ENCODE data around the gene SCN9A. TPM values are rescaled to one million over a fixed set of nuclear protein-coding genes. Genes with fewer than 3 reads are reported as not detected.
A peak's percentile ranks its signal among the peaks of the same experiment; 100 is the strongest.

The SCN9A gene
- total and polyA plus RNA-seq, 2 of the 4 experiments (the other 2 are of a cell fraction) = 40.1 to 135 TPM

DNA sequence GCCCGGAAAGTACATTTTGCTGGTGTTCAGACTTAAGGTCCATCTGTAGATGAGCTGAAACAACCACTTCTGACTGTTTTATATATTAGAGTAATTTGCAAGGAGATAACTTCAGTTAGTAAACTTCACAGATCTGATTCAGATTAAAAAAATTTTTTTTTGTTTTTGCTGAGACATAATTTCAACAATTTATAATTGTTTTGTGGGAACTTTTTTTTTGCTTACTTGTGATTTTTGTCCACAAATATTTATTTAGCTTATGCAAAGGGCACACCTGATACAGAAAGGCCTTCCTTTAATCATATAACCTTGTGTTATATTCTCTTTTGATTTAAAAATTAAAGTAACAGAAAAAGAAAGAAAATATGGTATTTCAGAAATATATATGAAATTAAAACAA is 9.6 kb upstream of the SCN9A start:
- Histone ChIP-seq H2BK20ac (ENCODE audit: low read depth, low read length) (no peak overlapping the region), H2BK120ac (ENCODE audit: low read depth, low read length) (no peak overlapping the region), H3K27ac (ENCODE audit: insufficient read depth, low read length) (no peak overlapping the region), H2AFZ (replicated peaks; ENCODE audit: low read length, poor library complexity) (peak overlapping the region; percentile 8), H3K4me1 (ENCODE audit: control insufficient read depth, insufficient read depth, low read length) (no peaks in the 10 kb centered on the region), H4K91ac (ENCODE audit: insufficient read depth, low read depth, low read length) (no peak overlapping the region), H2BK15ac (ENCODE audit: low read depth, low read length) (no peak overlapping the region; the same call in 2 of the 3 replicates), H2AK5ac (ENCODE audit: low read depth, low read length) (peak overlapping the region; percentile 31; the same call in 1 of the 2 replicates), H3K14ac (replicated peaks; ENCODE audit: low read depth, low read length) (no peak overlapping the region), H3K23ac (ENCODE audit: low read depth, low read length) (no peak overlapping the region), H3K36me3 (ENCODE audit: control insufficient read depth, insufficient read depth, low read length) (no peaks in the 10 kb centered on the region), H2BK5ac (ENCODE audit: low read depth, low read length, poor library complexity, severe bottlenecking) (no peak overlapping the region), H3K18ac (ENCODE audit: low read depth, low read length) (no peak overlapping the region), H3K56ac (ENCODE audit: extremely low read depth, insufficient read depth, low read length) (no peak overlapping the region), H3K4me3 (ENCODE audit: insufficient read depth, low read depth, low read length) (no peak overlapping the region), H2AK9ac (replicated peaks; ENCODE audit: low read depth, low read length, poor library complexity) (no peak overlapping the region), H3K27me3 (ENCODE audit: control insufficient read depth, insufficient read depth, low read length) (no peaks in the 10 kb centered on the region), H4K5ac (ENCODE audit: low read depth, low read length) (no peak overlapping the region), H3K9ac (ENCODE audit: low read depth, low read length) (no peak overlapping the region), H3K4me2 (ENCODE audit: low read depth, low read length) (no peak overlapping the region), H3K9me1 (ENCODE audit: insufficient read depth, low read length) (0 out of 2 replicates have a peak, but pooled peaks cover 2% of the 10 kb centered on the region), H3K79me1 (ENCODE audit: low read depth in 1 of 2, low read length in 2 of 2) (no peaks in the 10 kb centered on the region), H3K4ac (ENCODE audit: low read depth, low read length) (peak overlapping the region; percentile 17; the same call in 1 of the 2 replicates), H3K9me3 (ENCODE audit: control insufficient read depth, insufficient read depth, low read length) (no peaks in the 10 kb centered on the region), H4K8ac (ENCODE audit: low read depth in 2 of 2, low read length in 2 of 2) (no peak overlapping the region), H4K20me1 (ENCODE audit: insufficient read depth, low read length) (no peaks in the 10 kb centered on the region)
- DNase-seq (no peak), ATAC-seq (ENCODE audit: low read depth) (no peak)
- dilution Hi-C loops (cut with HindIII; ENCODE audit: low sequenced_read_pairs, unreplicated experiment) (no loop called here), in situ Hi-C loops (cut with MboI; ENCODE audit: low sequenced_read_pairs) (loop anchor here (10.0 kb wide), 1 partner anchor 201 kb away; no protein-coding TSS in a partner anchor), intact Hi-C loops (cut with micrococcal nuclease) (loop anchor here (5.0 kb wide), 1 partner anchor 598 kb away; no protein-coding TSS in a partner anchor)
- no CpG with 5 or more reads among the region's 1 CpG for WGBS, 2 experiments (ENCODE audit: extremely low coverage in 2 of 2, insufficient read length in 1 of 2)
- CTCF ChIA-PET = interaction anchor here (0.6 to 0.8 kb wide), 2 partner anchors 15 to 22 kb away, joined by 3 read pairs; no protein-coding TSS in a partner anchor
- POLR2A ChIA-PET (ENCODE audit: unreplicated experiment) = no interaction called here
- TF ChIP-seq CEBPB (IDR thresholded peaks at IDR 0.05; ENCODE audit: low read depth, low read length) = no peak
- 0 out of 2 replicates have a peak, but pooled peaks have one; percentile 20 for TF ChIP-seq MAFK (IDR thresholded peaks at IDR 0.05; ENCODE audit: low read depth, low read length)
- BruUV-seq (replicated peaks) = no TSS peak
